ENCODE measurements around the gene CARD9. TPM values are rescaled to one million over a fixed set of nuclear protein-coding genes. Genes with fewer than 3 reads are reported as not detected.

The CARD9 gene
- total and polyA plus RNA-seq, 2 of the 8 experiments (the other 6 are each of a cell fraction or from before 2014, with no cell fraction given) = 0.15 to 1.1 TPM

- Histone ChIP-seq H3K27me3 (replicated peaks in 1 of 4; ENCODE audit: control insufficient read depth in 3 of 4, extremely low read depth in 1 of 4, insufficient read depth in 3 of 4, low read length in 3 of 4) (no peaks in the 10 kb centered on the region), H3K9ac (replicated peaks in 1 of 4; ENCODE audit: extremely low read depth in 1 of 4, low read depth in 3 of 4, low read length in 3 of 4) (no peak overlapping the region), H3K23ac (ENCODE audit: insufficient read length) (no peak overlapping the region), H3K27ac (ENCODE audit: low read depth, low read length) (no peak overlapping the region), H4K8ac (ENCODE audit: extremely low read depth, insufficient read depth, low read length) (no peak overlapping the region), H3K14ac (ENCODE audit: insufficient read length) (no peak overlapping the region), H3K79me2 (ENCODE audit: control insufficient read depth in 1 of 2, insufficient read depth in 2 of 2, low read length in 2 of 2) (peaks cover 0 to 13% of the 10 kb centered on the region in 2 experiments; a peak in 2 of 4 replicates), H3K56ac (replicated peaks; ENCODE audit: insufficient read length, low read depth, low read length) (no peak overlapping the region), H3K4me3 (ENCODE audit: extremely low read depth in 1 of 4, insufficient read depth in 2 of 4, low read depth in 3 of 4, low read length in 4 of 4) (no peak overlapping the region), H2AK5ac (ENCODE audit: low read depth, low read length) (no peak overlapping the region), H4K20me1 (replicated peaks in 1 of 2; ENCODE audit: control insufficient read depth in 1 of 2, insufficient read depth in 2 of 2, low read length in 2 of 2) (peaks cover 5 to 11% of the 10 kb centered on the region in 2 experiments), H3K4me1 (replicated peaks in 1 of 4; ENCODE audit: control insufficient read depth in 3 of 4, insufficient read depth in 4 of 4, low read length in 3 of 4) (peaks cover 0 to 1% (median under 1%) of the 10 kb centered on the region in 4 experiments; a peak in 5 of 7 replicates), H2BK5ac (ENCODE audit: low read depth, low read length) (no peak overlapping the region), H2BK120ac (replicated peaks; ENCODE audit: low read depth, low read length) (no peak overlapping the region), H2BK15ac (ENCODE audit: low read length) (no peak overlapping the region), H3K4me2 (ENCODE audit: insufficient read depth in 1 of 2, low read depth in 2 of 2, low read length in 2 of 2) (no peak overlapping the region), H2BK12ac (ENCODE audit: low read depth, low read length) (no peak overlapping the region), H3K23me2 (ENCODE audit: low read depth, low read length) (0 out of 2 replicates have a peak, but pooled peaks cover under 1% of the 10 kb centered on the region), H3K4ac (replicated peaks; ENCODE audit: insufficient read length, low read depth, low read length) (no peak overlapping the region), H3K9me3 (ENCODE audit: insufficient read depth in 2 of 2, low read depth in 1 of 2, low read length in 1 of 2) (no peaks in the 10 kb centered on the region), H2AFZ (ENCODE audit: low read length) (no peak overlapping the region), H2BK20ac (ENCODE audit: low read length) (no peak overlapping the region), H3K79me1 (ENCODE audit: low read depth, low read length) (peaks cover 7% of the 10 kb centered on the region; the same call in 1 of the 2 replicates), H4K5ac (ENCODE audit: insufficient read length, low read depth, low read length) (no peak overlapping the region), H3K36me3 (ENCODE audit: control insufficient read depth in 2 of 4, insufficient read depth in 4 of 4, low read length in 3 of 4) (peaks cover 40 to 81% (median 68%) of the 10 kb centered on the region in 4 experiments), H4K91ac (replicated peaks; ENCODE audit: insufficient read length, low read length) (no peak overlapping the region), H3K18ac (ENCODE audit: extremely low read depth, low read length) (no peak overlapping the region)
- FAIRE-seq (no peak), DNase-seq (ENCODE audit: low read depth in 1 of 2, low spot score in 2 of 2) (no peak)
- 95% methylated on average over 17 of the region's 17 CpGs; no CpG with 5 or more reads in 1 of the 2 experiments for WGBS, 2 experiments (ENCODE audit: extremely low coverage in 1 of 2, insufficient coverage in 1 of 2, insufficient read length in 1 of 2, insufficient replicate concordance in 2 of 2, low coverage in 1 of 2, low lambda C conversion rate in 2 of 2, missing lambda C conversion rate in 1 of 2)
- TF ChIP-seq NRF1 (IDR thresholded peaks at IDR 0.05; ENCODE audit: low read depth, low read length) (no peak), CREB1 (IDR thresholded peaks at IDR 0.05) (no peak), KDM5A (IDR thresholded peaks at IDR 0.05; ENCODE audit: low read length) (no peak), GTF2F1 (IDR thresholded peaks at IDR 0.05; ENCODE audit: borderline replicate concordance, low read depth, low read length) (no peak), EZH2 (IDR thresholded peaks at IDR 0.05; ENCODE audit: low read depth, low read length, severe bottlenecking) (no peak), ZNF274 (IDR thresholded peaks at IDR 0.05; ENCODE audit: borderline replicate concordance, extremely low read depth, low read length) (no peak), CHD1 (IDR thresholded peaks at IDR 0.05; ENCODE audit: low read depth, low read length) (no peak), TAF7 (optimal IDR thresholded peaks at IDR 0.05; ENCODE audit: borderline replicate concordance, low read depth, low read length) (no peak), RFX5 (IDR thresholded peaks at IDR 0.05; ENCODE audit: borderline replicate concordance, low read depth, low read length) (no peak), FOSL1 (IDR thresholded peaks at IDR 0.05; ENCODE audit: insufficient read depth, low read depth, low read length) (no peak), POU5F1 (IDR thresholded peaks at IDR 0.05; ENCODE audit: low read depth, low read length) (no peak), POLR2AphosphoS5 (IDR thresholded peaks at IDR 0.05; ENCODE audit: low read depth, low read length) (no peak)
- ChIA-PET CTCF (ENCODE audit: partially characterized antibody) (interaction anchor here (0.9 to 1.2 kb wide), 3 partner anchors 10 to 71 kb away, joined by 3 read pairs; no protein-coding TSS in a partner anchor), POLR2A (ENCODE audit: partially characterized antibody) (interaction anchor here (0.8 to 14.6 kb wide), 12 partner anchors 4 to 82 kb away, joined by 3 to 139 read pairs (median 6); partner anchors contain the start of genes ENTR1, PMPCA and SNAPC4)
These were observed 20.1 kb upstream of the CARD9 start for GRCh38 chr9:136393531-136393930.
